GM12878 (cell line): Measurements from ENCODE around the gene ITGA2. TPM values are rescaled to one million over a fixed set of nuclear protein-coding genes. Genes with fewer than 3 reads are reported as not detected.

ENCODE experiments used
- ATAC-seq: fragments of 200-7000 bp; cut with Tn5 transposase; 3 replicates; pipeline ENCODE4 v1.9.1; 2020; ENCODE audit warnings: mild to moderate bottlenecking, moderate library complexity
- BruUV-seq: library from RNA; stranded (reverse); fragments of 400-500 nt; replicated peaks from 2 replicates; lab custom pipeline; 2021; lab: Mats Ljungman, UMichigan
- CTCF ChIA-PET: fragments of 300-600 bp; sonication (Branson Sonifier 250); formaldehyde crosslinking; extraction: SDS; loops from one replicate; lab custom pipeline; 2021; ENCODE audit warnings: inconsistent platforms; lab: Yijun Ruan, JAX
- POLR2A ChIA-PET: fragments of 350-600 bp; formaldehyde crosslinking; extraction: SDS; loops from one replicate; lab custom pipeline; 2021; ENCODE audit warnings: inconsistent platforms; lab: Charles Lee
- RAD21 ChIA-PET: fragments of 300-600 bp; sonication (Branson Sonifier 250); formaldehyde crosslinking; loops from one replicate; lab custom pipeline; 2023; ENCODE audit warnings: antibody characterized with exemption; ENCODE audit not compliant: unreplicated experiment; lab: Charles Lee
- SMC1A ChIA-PET: fragments of 300-600 bp; sonication (Branson Sonifier 250); formaldehyde crosslinking; loops from one replicate; lab custom pipeline; 2023; ENCODE audit not compliant: unreplicated experiment, uncharacterized antibody; lab: Charles Lee
- DNase-seq: peaks from one replicate; pipeline ENCODE4 v3.0.0-alpha.2; 2011; ENCODE audit warnings: low read depth, low spot score
- FAIRE-seq: peaks from 3 replicates; lab custom pipeline; 2011; peaks lifted over from hg19 to GRCh38; lab: Jason Lieb, UNC
- H2AFZ ChIP-seq: 2 replicates; pipeline ENCODE4 v1.6.0; 2011; ENCODE audit warnings: low read depth, low read length, control low read depth; ENCODE audit not compliant: control insufficient read depth
- H3K27ac ChIP-seq: 2 replicates; pipeline ENCODE4 v1.5.1; 2011; ENCODE audit warnings: control low read depth; ENCODE audit not compliant: control insufficient read depth, insufficient read depth
- H3K27me3 ChIP-seq, 2 experiments: replicated peaks in 1 of 2; 2 replicates each; pipeline versions ENCODE4 v1.6.0 to v1.6.1; 2011; ENCODE audit warnings: low read length in 1 of 2; ENCODE audit not compliant: control insufficient read depth in 2 of 2, insufficient read depth in 2 of 2
- H3K36me3 ChIP-seq, 2 experiments: 2 replicates each; pipeline ENCODE4 v1.5.1; 2011; ENCODE audit warnings: low read length in 1 of 2; ENCODE audit not compliant: control insufficient read depth in 2 of 2, insufficient read depth in 2 of 2
- H3K4me1 ChIP-seq: 2 replicates; pipeline ENCODE4 v1.6.1; 2011; ENCODE audit warnings: mild to moderate bottlenecking, low read length, moderate library complexity, mixed read lengths; ENCODE audit not compliant: control insufficient read depth, insufficient read depth
- H3K4me2 ChIP-seq: 2 replicates; pipeline ENCODE4 v1.6.0; 2011; ENCODE audit warnings: control low read depth; ENCODE audit not compliant: control insufficient read depth, insufficient read depth
- H3K4me3 ChIP-seq: fragments of 200-600 bp; sonication (generic); 2 replicates; pipeline ENCODE4 v1.5.1; 2016
- H3K79me2 ChIP-seq: 2 replicates; pipeline ENCODE4 v1.6.0; 2011; ENCODE audit warnings: low read length; ENCODE audit not compliant: control insufficient read depth, insufficient read depth
- H3K9ac ChIP-seq: 2 replicates; pipeline ENCODE4 v1.8.0; 2011; ENCODE audit warnings: low read length, control low read depth, mixed read lengths; ENCODE audit not compliant: control insufficient read depth, insufficient read depth
- H3K9me3 ChIP-seq: replicated peaks from 3 replicates; pipeline ENCODE4 v1.5.1; 2011; ENCODE audit warnings: mild to moderate bottlenecking, low read length; ENCODE audit not compliant: control insufficient read depth, insufficient read depth
- H4K20me1 ChIP-seq: 2 replicates; pipeline ENCODE4 v1.6.0; 2011; ENCODE audit not compliant: control insufficient read depth, insufficient read depth
- BRCA1 ChIP-seq: IDR thresholded peaks from 2 replicates; pipeline ENCODE4 v1.6.1; 2011; ENCODE audit warnings: low read depth, low read length, improper control_type of control experiment
- CBFB ChIP-seq: IDR thresholded peaks from 2 replicates; pipeline ENCODE4 v1.6.1; 2016; ENCODE audit warnings: antibody characterized with exemption, low read depth
- CEBPB ChIP-seq, 2 experiments: fragments of 150-350 bp in 1 of 2; IDR thresholded peaks; 2 replicates each; pipeline ENCODE4 v1.6.1; 2012 to 2014; ENCODE audit warnings: low read depth in 2 of 2, low read length in 2 of 2, borderline replicate concordance in 1 of 2, inconsistent platforms in 1 of 2
- CHD2 ChIP-seq: IDR thresholded peaks from 2 replicates; pipeline ENCODE4 v1.6.1; 2011; ENCODE audit warnings: low read depth, low read length, improper control_type of control experiment, borderline replicate concordance
- HCFC1 ChIP-seq: fragments of 150-350 bp; IDR thresholded peaks from 2 replicates; pipeline ENCODE4 v1.6.1; 2014; ENCODE audit warnings: low read length
- LARP7 ChIP-seq: fragments of 450-650 bp; IDR thresholded peaks from 2 replicates; pipeline ENCODE4 v1.6.1; 2017; ENCODE audit warnings: mild to moderate bottlenecking
- NR2C2 ChIP-seq: IDR thresholded peaks from 2 replicates; pipeline ENCODE4 v1.6.1; 2011; ENCODE audit warnings: borderline replicate concordance, low read depth; ENCODE audit not compliant: control insufficient read depth, insufficient read length
- NR2F1 ChIP-seq: fragments of 450-650 bp; conservative IDR thresholded peaks from 2 replicates; pipeline ENCODE4 v1.6.1; 2017; ENCODE audit warnings: mild to moderate bottlenecking
- PAX5 ChIP-seq: IDR thresholded peaks from 2 replicates; pipeline ENCODE4 v1.6.1; 2011; ENCODE audit warnings: low read depth, low read length, borderline replicate concordance
- POLR2AphosphoS2 ChIP-seq: IDR thresholded peaks from 2 replicates; pipeline ENCODE4 v1.6.1; 2011; ENCODE audit warnings: low read depth, mild to moderate bottlenecking, low read length, improper control_type of control experiment, moderate library complexity
- RUNX3 ChIP-seq: IDR thresholded peaks from 2 replicates; pipeline ENCODE4 v1.6.1; 2012; ENCODE audit warnings: low read length, inconsistent platforms
- TBL1XR1 ChIP-seq: IDR thresholded peaks from 2 replicates; pipeline ENCODE4 v1.6.1; 2012; ENCODE audit warnings: low read depth, low read length, improper control_type of control experiment
- WGBS: methylation state at CpG from one replicate; pipeline ENCODE4 v1.1.6; 2016; ENCODE audit warnings: low lambda C conversion rate; ENCODE audit not compliant: insufficient replicate concordance, insufficient coverage; ENCODE audit errors: missing lambda C conversion rate; 5-methylcytosine and 5-hydroxymethylcytosine counted together
- in situ Hi-C: fragments of 300-500 bp; cut with MboI; formaldehyde crosslinking; loops from 9 replicates; pipeline ENCODE4 v1.14.3; 2018; ENCODE audit warnings: mixed read lengths
- intact Hi-C: fragments of 100-400 bp; cut with micrococcal nuclease; formaldehyde crosslinking; loops from one replicate; pipeline ENCODE4 v1.14.2; 2022; ENCODE audit not compliant: unreplicated experiment
- polyA plus RNA-seq, 11 experiments: library from polyadenylated mRNA; depleted of rRNA in 4 of 11; unstranded in 6 of 11; stranded (reverse) in 5 of 11; fragments of >200 nt; fragmentation: Nextera tagmentation in 4 of 11; fragmentation: Illumina TruSeq in 1 of 11; extraction: Ambion mirVana in 4 of 11; extraction: Trizol in 1 of 11; gene quantifications; 1 replicate in 1 of 11; 2 replicates in 10 of 11; pipeline versions ENCODE4 v1.2.1 to v1.2.3, GENCODE V29; 2011 to 2016; ENCODE audit warnings: inconsistent platforms in 2 of 11, missing spikeins in 2 of 11, low read depth in 1 of 11
- total RNA-seq, 4 experiments: library from RNA; depleted of rRNA in 3 of 4; stranded (reverse); fragments of >200 nt in 3 of 4; fragmentation: Illumina TruSeq in 1 of 4; extraction: Trizol in 1 of 4; gene quantifications; 2 replicates each; pipeline versions ENCODE4 v1.2.1 to v1.2.3, GENCODE V29; 2013 to 2021
- TF ChIP-seq, protein P1 (sequence below): fragments of 450-650 bp; IDR thresholded peaks from 2 replicates; pipeline ENCODE4 v1.6.1; 2018; ENCODE audit warnings: borderline replicate concordance, mild to moderate bottlenecking; ENCODE audit not compliant: partially characterized antibody
- TF ChIP-seq, protein P2 (sequence below): IDR thresholded peaks from 2 replicates; pipeline ENCODE4 v1.6.1; 2011; ENCODE audit warnings: borderline replicate concordance, low read depth, mild to moderate bottlenecking, moderate library complexity, mixed read lengths, low read length; ENCODE audit not compliant: insufficient read depth; ENCODE audit errors: extremely low read length

ITGA2 gene
- total and polyA plus RNA-seq, 10 of the 15 experiments (the other 5 are each of a cell fraction or from before 2014, with no cell fraction given): under 0.01 to 0.13 (median 0.03) TPM; not detected in 6

DNA sequence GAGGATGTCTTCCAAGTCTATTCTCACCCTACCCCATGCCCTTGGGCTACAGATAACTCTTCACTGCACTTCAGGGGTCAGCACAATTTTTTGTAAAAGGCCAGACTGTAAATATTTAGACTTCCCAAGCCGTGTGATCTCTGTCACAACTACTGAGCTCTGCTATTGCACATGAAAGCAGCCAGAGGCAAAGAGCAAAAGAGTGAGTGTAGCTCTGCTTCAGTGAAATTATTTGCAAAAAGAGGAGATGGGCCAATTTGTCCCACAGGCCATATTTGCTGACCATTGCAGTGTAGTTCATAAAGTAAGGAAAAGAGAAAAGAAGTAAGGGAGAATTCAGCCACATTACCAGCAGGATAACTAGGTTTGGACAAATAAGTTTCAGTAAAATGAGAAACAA lies 127.4 kb downstream of the ITGA2 start (continued):
- TF ChIP-seq POLR2AphosphoS2: no peak
- TF ChIP-seq BRCA1: no peak

DNA sequence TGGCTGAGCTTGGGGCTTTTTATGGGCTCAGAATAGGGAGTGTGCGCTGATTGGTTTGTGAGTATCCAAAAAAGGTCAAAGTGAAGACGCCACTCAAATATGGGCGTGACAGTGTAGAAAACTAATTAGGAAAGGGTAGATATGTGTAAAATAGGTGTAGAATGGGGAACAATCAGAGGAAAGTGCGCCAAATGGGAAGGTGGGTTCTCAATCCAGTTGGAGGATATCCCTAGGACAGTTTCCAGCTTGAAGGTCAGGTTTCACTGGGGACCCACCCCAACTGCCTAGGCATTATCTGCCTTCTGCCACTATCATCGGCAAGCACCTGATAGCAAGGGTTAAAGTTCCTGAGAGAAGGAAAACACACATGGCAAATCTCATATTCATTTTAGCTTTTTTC lies 129.7 kb downstream of the ITGA2 start:
- RAD21 ChIA-PET: no interaction called here
- H3K4me2 ChIP-seq: no peak overlapping the region
- TF ChIP-seq TBL1XR1: no peak
- no peak for TF ChIP-seq LARP7
- TF ChIP-seq, protein P1, sequence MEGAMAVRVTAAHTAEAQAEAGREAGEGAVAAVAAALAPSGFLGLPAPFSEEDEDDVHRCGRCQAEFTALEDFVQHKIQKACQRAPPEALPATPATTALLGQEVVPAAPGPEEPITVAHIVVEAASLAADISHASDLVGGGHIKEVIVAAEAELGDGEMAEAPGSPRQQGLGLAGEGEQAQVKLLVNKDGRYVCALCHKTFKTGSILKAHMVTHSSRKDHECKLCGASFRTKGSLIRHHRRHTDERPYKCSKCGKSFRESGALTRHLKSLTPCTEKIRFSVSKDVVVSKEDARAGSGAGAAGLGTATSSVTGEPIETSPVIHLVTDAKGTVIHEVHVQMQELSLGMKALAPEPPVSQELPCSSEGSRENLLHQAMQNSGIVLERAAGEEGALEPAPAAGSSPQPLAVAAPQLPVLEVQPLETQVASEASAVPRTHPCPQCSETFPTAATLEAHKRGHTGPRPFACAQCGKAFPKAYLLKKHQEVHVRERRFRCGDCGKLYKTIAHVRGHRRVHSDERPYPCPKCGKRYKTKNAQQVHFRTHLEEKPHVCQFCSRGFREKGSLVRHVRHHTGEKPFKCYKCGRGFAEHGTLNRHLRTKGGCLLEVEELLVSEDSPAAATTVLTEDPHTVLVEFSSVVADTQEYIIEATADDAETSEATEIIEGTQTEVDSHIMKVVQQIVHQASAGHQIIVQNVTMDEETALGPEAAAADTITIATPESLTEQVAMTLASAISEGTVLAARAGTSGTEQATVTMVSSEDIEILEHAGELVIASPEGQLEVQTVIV: no peak
- no peak for TF ChIP-seq CHD2
- no peak for TF ChIP-seq HCFC1
- TF ChIP-seq CEBPB (IDR thresholded peaks at IDR 0.05; ENCODE audit: borderline replicate concordance in 1 of 2, low read depth in 2 of 2, low read length in 2 of 2): no peak
- no peak for TF ChIP-seq RUNX3
- TF ChIP-seq NR2F1: no peak
- no peak for TF ChIP-seq NR2C2
- TF ChIP-seq, protein P2, sequence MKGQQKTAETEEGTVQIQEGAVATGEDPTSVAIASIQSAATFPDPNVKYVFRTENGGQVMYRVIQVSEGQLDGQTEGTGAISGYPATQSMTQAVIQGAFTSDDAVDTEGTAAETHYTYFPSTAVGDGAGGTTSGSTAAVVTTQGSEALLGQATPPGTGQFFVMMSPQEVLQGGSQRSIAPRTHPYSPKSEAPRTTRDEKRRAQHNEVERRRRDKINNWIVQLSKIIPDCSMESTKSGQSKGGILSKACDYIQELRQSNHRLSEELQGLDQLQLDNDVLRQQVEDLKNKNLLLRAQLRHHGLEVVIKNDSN: no peak
- TF ChIP-seq CBFB: no peak
- no peak for TF ChIP-seq PAX5
- TF ChIP-seq, all 136 proteins: peak for 0
- DNase-seq: no peak
- SMC1A ChIA-PET: no interaction called here
- in situ Hi-C loops (no loop called here), intact Hi-C loops (no loop called here)
- Histone ChIP-seq H3K36me3 (no peaks in the 10 kb centered on the region), H4K20me1 (no peaks in the 10 kb centered on the region), H3K27ac (no peak overlapping the region), H3K4me3 (no peak overlapping the region), H3K79me2 (no peaks in the 10 kb centered on the region), H2AFZ (no peak overlapping the region), H3K9me3 (no peaks in the 10 kb centered on the region), H3K4me1 (no peaks in the 10 kb centered on the region), H3K27me3 (no peaks in the 10 kb centered on the region; a peak in 2 of 4 replicates), H3K9ac (no peak overlapping the region)
- FAIRE-seq: no peak
- BruUV-seq: no TSS peak
- 100% methylated on average over 5 of the region's 5 CpGs for WGBS
- ATAC-seq: no peak
- CTCF ChIA-PET: interaction anchor here (1.0 to 3.2 kb wide), 2 partner anchors 22 to 170 kb away, joined by 3 to 13 read pairs; no protein-coding TSS in a partner anchor
- POLR2A ChIA-PET: no interaction called here
